ENCODE measurements around the gene LYZ. TPM values are rescaled to one million over a fixed set of nuclear protein-coding genes. Genes with fewer than 3 reads are reported as not detected.

The LYZ gene
- total and polyA plus RNA-seq, 2 donors (not counting 1 experiment from before 2014, with no cell fraction given), result 0.17 TPM; not detected in 1

GRCh38 chr12:69350777-69351176 lies 2.6 kb downstream of the LYZ start:
- Histone ChIP-seq H3K4me2 (ENCODE audit: extremely low read depth, insufficient read depth, low read length) (no peak overlapping the region), H4K20me1 (ENCODE audit: control insufficient read depth, extremely low read depth, insufficient read depth, low read length) (no peaks in the 10 kb centered on the region), H3K79me2 (ENCODE audit: control insufficient read depth, insufficient read depth, low read length) (no peaks in the 10 kb centered on the region), H3K4me3 (replicated peaks in 1 of 4; ENCODE audit: control extremely low read depth in 1 of 4, insufficient read depth in 1 of 4, low read depth in 3 of 4, low read length in 4 of 4) (no peak overlapping the region), H3K36me3 (ENCODE audit: control insufficient read depth, insufficient read depth, low read length) (no peaks in the 10 kb centered on the region), H3K4me1 (ENCODE audit: control insufficient read depth, extremely low read depth, insufficient read depth, low read length) (no peaks in the 10 kb centered on the region), H3K9ac (ENCODE audit: insufficient read depth, low read length) (no peak overlapping the region), H2AFZ (ENCODE audit: low read length) (no peak overlapping the region), H3K27me3 (ENCODE audit: control insufficient read depth, insufficient read depth, low read length) (no peaks in the 10 kb centered on the region), H3K27ac (ENCODE audit: insufficient read depth, low read length) (no peak overlapping the region), H3K9me3 (ENCODE audit: control insufficient read depth, insufficient read depth, low read depth, low read length) (no peaks in the 10 kb centered on the region)
- TF ChIP-seq EZH2 (IDR thresholded peaks at IDR 0.05; ENCODE audit: low read length, missing control alignments), result no peak
- TF ChIP-seq, protein P1, sequence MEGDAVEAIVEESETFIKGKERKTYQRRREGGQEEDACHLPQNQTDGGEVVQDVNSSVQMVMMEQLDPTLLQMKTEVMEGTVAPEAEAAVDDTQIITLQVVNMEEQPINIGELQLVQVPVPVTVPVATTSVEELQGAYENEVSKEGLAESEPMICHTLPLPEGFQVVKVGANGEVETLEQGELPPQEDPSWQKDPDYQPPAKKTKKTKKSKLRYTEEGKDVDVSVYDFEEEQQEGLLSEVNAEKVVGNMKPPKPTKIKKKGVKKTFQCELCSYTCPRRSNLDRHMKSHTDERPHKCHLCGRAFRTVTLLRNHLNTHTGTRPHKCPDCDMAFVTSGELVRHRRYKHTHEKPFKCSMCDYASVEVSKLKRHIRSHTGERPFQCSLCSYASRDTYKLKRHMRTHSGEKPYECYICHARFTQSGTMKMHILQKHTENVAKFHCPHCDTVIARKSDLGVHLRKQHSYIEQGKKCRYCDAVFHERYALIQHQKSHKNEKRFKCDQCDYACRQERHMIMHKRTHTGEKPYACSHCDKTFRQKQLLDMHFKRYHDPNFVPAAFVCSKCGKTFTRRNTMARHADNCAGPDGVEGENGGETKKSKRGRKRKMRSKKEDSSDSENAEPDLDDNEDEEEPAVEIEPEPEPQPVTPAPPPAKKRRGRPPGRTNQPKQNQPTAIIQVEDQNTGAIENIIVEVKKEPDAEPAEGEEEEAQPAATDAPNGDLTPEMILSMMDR (conservative IDR thresholded peaks at IDR 0.05 in 1 of 2, IDR thresholded peaks at IDR 0.05 in 1 of 2; ENCODE audit: low read depth in 1 of 2, low read length in 2 of 2), result no peak
- DNase-seq (ENCODE audit: low read depth in 2 of 2), result no peak

- Histone ChIP-seq H3K9me3 (ENCODE audit: control insufficient read depth, insufficient read depth, low read depth, low read length) (no peaks in the 10 kb centered on the region), H2AFZ (ENCODE audit: low read length) (no peak overlapping the region), H3K27me3 (ENCODE audit: control insufficient read depth, insufficient read depth, low read length) (no peaks in the 10 kb centered on the region), H3K27ac (ENCODE audit: insufficient read depth, low read length) (no peak overlapping the region), H3K4me2 (ENCODE audit: extremely low read depth, insufficient read depth, low read length) (no peak overlapping the region), H3K79me2 (ENCODE audit: control insufficient read depth, insufficient read depth, low read length) (no peaks in the 10 kb centered on the region), H3K4me3 (replicated peaks in 1 of 4; ENCODE audit: control extremely low read depth in 1 of 4, insufficient read depth in 1 of 4, low read depth in 3 of 4, low read length in 4 of 4) (no peak overlapping the region), H4K20me1 (ENCODE audit: control insufficient read depth, extremely low read depth, insufficient read depth, low read length) (no peaks in the 10 kb centered on the region), H3K4me1 (ENCODE audit: control insufficient read depth, extremely low read depth, insufficient read depth, low read length) (no peaks in the 10 kb centered on the region), H3K9ac (ENCODE audit: insufficient read depth, low read length) (no peak overlapping the region), H3K36me3 (ENCODE audit: control insufficient read depth, insufficient read depth, low read length) (no peaks in the 10 kb centered on the region)
- no peak for TF ChIP-seq EZH2 (IDR thresholded peaks at IDR 0.05; ENCODE audit: low read length, missing control alignments)
- TF ChIP-seq, protein P1 (conservative IDR thresholded peaks at IDR 0.05 in 1 of 2, IDR thresholded peaks at IDR 0.05 in 1 of 2; ENCODE audit: low read depth in 1 of 2, low read length in 2 of 2), result no peak
- DNase-seq (ENCODE audit: low read depth in 2 of 2), result no peak
Measured at GRCh38 chr12:69351462-69352236, 3.5 kb downstream of the LYZ start.

DNA sequence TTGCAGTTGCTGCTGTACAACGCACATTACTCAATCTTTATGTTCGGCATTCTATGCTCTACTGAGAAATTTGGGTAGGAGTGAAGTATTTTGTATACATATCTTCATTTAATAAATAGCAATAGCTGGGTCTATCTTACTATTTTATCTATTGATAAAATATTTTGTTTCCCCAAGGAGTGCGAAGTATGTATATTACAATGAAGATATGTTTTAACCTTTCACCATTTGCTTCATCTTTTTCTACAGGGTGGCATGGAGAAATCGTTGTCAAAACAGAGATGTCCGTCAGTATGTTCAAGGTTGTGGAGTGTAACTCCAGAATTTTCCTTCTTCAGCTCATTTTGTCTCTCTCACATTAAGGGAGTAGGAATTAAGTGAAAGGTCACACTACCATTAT lies 4.7 kb downstream of the LYZ start:
- no peaks in the 10 kb centered on the region for H3K9me3 ChIP-seq (ENCODE audit: control insufficient read depth, insufficient read depth, low read depth, low read length)
- H3K9ac ChIP-seq (ENCODE audit: insufficient read depth, low read length), result no peak overlapping the region
- H3K36me3 ChIP-seq (ENCODE audit: control insufficient read depth, insufficient read depth, low read length), result no peaks in the 10 kb centered on the region
- no peak for TF ChIP-seq EZH2 (IDR thresholded peaks at IDR 0.05; ENCODE audit: low read length, missing control alignments)
- TF ChIP-seq, protein P1 (conservative IDR thresholded peaks at IDR 0.05 in 1 of 2, IDR thresholded peaks at IDR 0.05 in 1 of 2; ENCODE audit: low read depth in 1 of 2, low read length in 2 of 2), result no peak
- H3K27ac ChIP-seq (ENCODE audit: insufficient read depth, low read length), result no peak overlapping the region
- no peaks in the 10 kb centered on the region for H3K79me2 ChIP-seq (ENCODE audit: control insufficient read depth, insufficient read depth, low read length)
- H3K4me1 ChIP-seq (ENCODE audit: control insufficient read depth, extremely low read depth, insufficient read depth, low read length), result peaks cover 2% of the 10 kb centered on the region
- H2AFZ ChIP-seq (ENCODE audit: low read length), result no peak overlapping the region
- H3K4me2 ChIP-seq (ENCODE audit: extremely low read depth, insufficient read depth, low read length), result no peak overlapping the region
- no peak overlapping the region for H3K4me3 ChIP-seq (replicated peaks in 1 of 4; ENCODE audit: control extremely low read depth in 1 of 4, insufficient read depth in 1 of 4, low read depth in 3 of 4, low read length in 4 of 4)
- no peak for DNase-seq (ENCODE audit: low read depth in 2 of 2)
- no peaks in the 10 kb centered on the region for H3K27me3 ChIP-seq (ENCODE audit: control insufficient read depth, insufficient read depth, low read length)
- no peaks in the 10 kb centered on the region for H4K20me1 ChIP-seq (ENCODE audit: control insufficient read depth, extremely low read depth, insufficient read depth, low read length)
